AG10803 (cell line): ENCODE measurements around the gene UMODL1.

ENCODE experiments used
- DNase-seq: peaks from one replicate; pipeline ENCODE4 v3.0.0; 2010; ENCODE audit warnings: low read depth
- H3K4me3 ChIP-seq: 2 replicates; pipeline ENCODE4 v1.5.1; 2011; ENCODE audit warnings: mild to moderate bottlenecking, low read length, control low read depth
- CTCF ChIP-seq: conservative IDR thresholded peaks from 2 replicates; pipeline ENCODE4 v1.5.1; 2011; ENCODE audit warnings: mild to moderate bottlenecking, low read length, control low read depth, inconsistent platforms

The UMODL1 gene

GRCh38 chr21:42063571-42064521, 7.3 kb upstream of the UMODL1 start:
- DNase-seq = no peak
- no peak for TF ChIP-seq CTCF
- H3K4me3 ChIP-seq = no peak overlapping the region

- no peak for DNase-seq
- no peak for TF ChIP-seq CTCF
- no peak overlapping the region for H3K4me3 ChIP-seq
These were observed 4.6 kb upstream of the UMODL1 start for GRCh38 chr21:42066521-42066920.

- DNase-seq = no peak
- TF ChIP-seq CTCF = no peak
- no peak overlapping the region for H3K4me3 ChIP-seq
These were observed 3.4 kb upstream of the UMODL1 start for GRCh38 chr21:42067531-42068255.

- TF ChIP-seq CTCF = no peak
- no peak for DNase-seq
- no peak overlapping the region for H3K4me3 ChIP-seq
These were observed 2.9 kb upstream of the UMODL1 start for GRCh38 chr21:42068256-42068545.

- no peak overlapping the region for H3K4me3 ChIP-seq
- DNase-seq = no peak
- TF ChIP-seq CTCF = no peak
These were observed 2.5 kb upstream of the UMODL1 start for GRCh38 chr21:42068592-42068991.

- no peak overlapping the region for H3K4me3 ChIP-seq
- no peak for TF ChIP-seq CTCF
- no peak for DNase-seq
These were observed 1.8 kb upstream of the UMODL1 start for GRCh38 chr21:42069327-42069726.

GRCh38 chr21:42069843-42070242, 1.3 kb upstream of the UMODL1 start:
- TF ChIP-seq CTCF = no peak
- no peak overlapping the region for H3K4me3 ChIP-seq
- no peak for DNase-seq
